Subcutaneous adipose tissue (tissue), 4 donors: Measurements from ENCODE around the gene SLC29A4. TPM values are rescaled to one million over a fixed set of nuclear protein-coding genes. Genes with fewer than 3 reads are reported as not detected.

ENCODE experiments used
- CTCF ChIP-seq: fragments of 450-650 bp; IDR thresholded peaks from one replicate; pipeline ENCODE4 v1.5.1; 2016; ENCODE audit warnings: low read depth, mild to moderate bottlenecking, control low read depth, antibody characterized with exemption, moderate library complexity
- total RNA-seq, 4 donors: library from RNA; depleted of rRNA; stranded (reverse); fragments of >200 nt; gene quantifications; one replicate each; pipeline ENCODE4 v1.1.0, GENCODE V29; 2016

SLC29A4 gene
- total RNA-seq, 4 donors from 2014 or later, result 8.6 to 33.5 (median 15.9) TPM

- no peak for TF ChIP-seq CTCF
Measured at GRCh38 chr7:5352440-5353010, 69.8 kb downstream of the SLC29A4 start.

GRCh38 chr7:5354460-5355232, 71.9 kb downstream of the SLC29A4 start:
- TF ChIP-seq CTCF, result no peak

Other genes with a start within 250 kb of the SLC29A4 start
- gene RBAK, start 237.1 kb upstream of the SLC29A4 start, total RNA-seq, result 10 to 100 TPM in 2 of 4 donors, 1 to 10 TPM in 2; 9.5 to 14.7 (median 11.4) TPM
- gene WIPI2, start 92.7 kb upstream of the SLC29A4 start, total RNA-seq, result 10 to 100 TPM; 40.8 to 78.4 (median 67.9) TPM
- gene TNRC18, start 140.9 kb downstream of the SLC29A4 start, total RNA-seq, result 100 to 1,000 TPM in 1 of 4 donors, 10 to 100 TPM in 3; 21.7 to 107 (median 34.0) TPM
- gene FBXL18, start 230.9 kb downstream of the SLC29A4 start, total RNA-seq, result 10 to 100 TPM in 1 of 4 donors, 1 to 10 TPM in 3; 3.7 to 16.8 (median 4.8) TPM
- gene ACTB, start 247.7 kb downstream of the SLC29A4 start, total RNA-seq, result 1,000 to 10,000 TPM; 1,487 to 2,439 (median 1,766) TPM